ENCODE measurements around the gene MC2R. TPM values are rescaled to one million over a fixed set of nuclear protein-coding genes. Genes with fewer than 3 reads are reported as not detected.

Gene MC2R
- total and polyA plus RNA-seq, 2 of the 8 experiments (the other 6 are each of a cell fraction or from before 2014, with no cell fraction given): not detected

DNA sequence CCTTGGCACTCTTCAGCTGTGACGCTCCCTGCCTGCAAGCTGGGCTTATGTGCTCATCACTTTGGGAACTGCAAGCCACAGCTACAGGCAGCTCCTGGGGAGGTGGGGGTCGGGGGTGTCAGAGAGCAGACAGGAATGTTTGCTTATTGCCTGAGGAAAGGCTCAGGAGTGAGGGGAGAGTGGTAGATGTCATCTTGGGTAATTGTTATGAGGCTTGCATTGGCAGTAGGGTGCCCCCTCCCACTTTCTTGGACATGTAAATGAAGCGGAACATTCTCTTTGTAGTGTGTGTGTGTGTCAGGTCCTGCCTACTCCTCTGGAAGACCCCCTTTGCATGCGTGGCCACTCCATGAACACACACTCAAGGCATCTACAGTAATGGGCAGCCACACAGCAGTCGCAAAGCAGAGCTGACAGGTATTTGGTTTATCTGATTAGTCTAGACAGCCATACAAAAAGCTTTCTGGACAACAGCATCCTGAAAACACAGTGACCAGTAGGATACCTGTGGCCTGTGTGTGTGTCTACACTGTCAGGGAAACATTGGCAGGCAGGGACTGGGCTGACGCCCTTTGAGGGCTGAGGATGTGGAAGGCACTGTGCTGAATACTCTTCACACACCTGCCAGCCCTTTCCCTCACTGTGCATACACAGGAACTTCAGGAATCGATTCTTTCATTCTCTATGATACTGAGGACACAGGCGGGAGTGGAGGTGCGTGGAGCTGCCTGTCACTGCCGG is 17.1 kb upstream of the MC2R start:
- Histone ChIP-seq H3K23ac (ENCODE audit: insufficient read length) (no peak overlapping the region), H3K4me2 (ENCODE audit: insufficient read depth in 1 of 2, low read depth in 2 of 2, low read length in 2 of 2) (peak overlapping the region; percentile 37 to 52), H4K20me1 (replicated peaks in 1 of 2; ENCODE audit: control insufficient read depth in 1 of 2, insufficient read depth in 2 of 2, low read length in 2 of 2) (no peaks in the 10 kb centered on the region), H3K36me3 (ENCODE audit: control insufficient read depth in 2 of 4, insufficient read depth in 4 of 4, low read length in 3 of 4) (no peaks in the 10 kb centered on the region), H3K9ac (replicated peaks in 1 of 4; ENCODE audit: extremely low read depth in 1 of 4, low read depth in 3 of 4, low read length in 3 of 4) (no peak overlapping the region; a peak in 1 of 7 replicates), H3K79me1 (ENCODE audit: low read depth, low read length) (no peaks in the 10 kb centered on the region), H3K4me3 (ENCODE audit: extremely low read depth in 1 of 4, insufficient read depth in 2 of 4, low read depth in 3 of 4, low read length in 4 of 4) (no peak overlapping the region), H2AFZ (ENCODE audit: low read length) (no peak overlapping the region), H2BK120ac (replicated peaks; ENCODE audit: low read depth, low read length) (no peak overlapping the region), H3K23me2 (ENCODE audit: low read depth, low read length) (no peaks in the 10 kb centered on the region), H2BK12ac (ENCODE audit: low read depth, low read length) (no peak overlapping the region), H2BK20ac (ENCODE audit: low read length) (no peak overlapping the region), H4K91ac (replicated peaks; ENCODE audit: insufficient read length, low read length) (no peak overlapping the region), H3K14ac (ENCODE audit: insufficient read length) (no peak overlapping the region), H2BK15ac (ENCODE audit: low read length) (no peak overlapping the region), H3K56ac (replicated peaks; ENCODE audit: insufficient read length, low read depth, low read length) (no peak overlapping the region), H2BK5ac (ENCODE audit: low read depth, low read length) (no peak overlapping the region), H3K27ac (ENCODE audit: low read depth, low read length) (no peak overlapping the region), H3K9me3 (ENCODE audit: insufficient read depth in 2 of 2, low read depth in 1 of 2, low read length in 1 of 2) (peaks cover 8 to 11% of the 10 kb centered on the region in 2 experiments; a peak in 3 of 4 replicates), H3K27me3 (replicated peaks in 1 of 4; ENCODE audit: control insufficient read depth in 3 of 4, extremely low read depth in 1 of 4, insufficient read depth in 3 of 4, low read length in 3 of 4) (peaks cover 0 to 2% (median 0%) of the 10 kb centered on the region in 4 experiments; a peak in 1 of 7 replicates), H3K18ac (ENCODE audit: extremely low read depth, low read length) (no peak overlapping the region), H3K4me1 (replicated peaks in 1 of 4; ENCODE audit: control insufficient read depth in 3 of 4, insufficient read depth in 4 of 4, low read length in 3 of 4) (peaks cover 3 to 14% (median 9%) of the 10 kb centered on the region in 4 experiments), H2AK5ac (ENCODE audit: low read depth, low read length) (no peak overlapping the region), H3K4ac (replicated peaks; ENCODE audit: insufficient read length, low read depth, low read length) (no peak overlapping the region), H4K8ac (ENCODE audit: extremely low read depth, insufficient read depth, low read length) (no peak overlapping the region), H4K5ac (ENCODE audit: insufficient read length, low read depth, low read length) (no peak overlapping the region), H3K79me2 (ENCODE audit: control insufficient read depth in 1 of 2, insufficient read depth in 2 of 2, low read length in 2 of 2) (no peaks in the 10 kb centered on the region)
- TF ChIP-seq POLR2AphosphoS5 (IDR thresholded peaks at IDR 0.05; ENCODE audit: low read depth, low read length) (no peak), GTF2F1 (IDR thresholded peaks at IDR 0.05; ENCODE audit: borderline replicate concordance, low read depth, low read length) (no peak), RNF2 (IDR thresholded peaks at IDR 0.05; ENCODE audit: borderline replicate concordance, low read depth, low read length, missing control alignments, poor library complexity, severe bottlenecking) (no peak)
- DNase-seq (ENCODE audit: low read depth in 1 of 2, low spot score in 2 of 2): peak in 1 of 2 experiments; percentile 41
- ChIA-PET POLR2A (ENCODE audit: partially characterized antibody) (no interaction called here), CTCF (ENCODE audit: partially characterized antibody) (interaction anchor here (0.8 to 1.9 kb wide), 8 partner anchors 9 to 161 kb away, joined by 3 to 6 read pairs (median 3); no protein-coding TSS in a partner anchor)
- WGBS, 2 experiments (ENCODE audit: extremely low coverage in 1 of 2, insufficient coverage in 1 of 2, insufficient read length in 1 of 2, insufficient replicate concordance in 2 of 2, low coverage in 1 of 2, low lambda C conversion rate in 2 of 2, missing lambda C conversion rate in 1 of 2): 72% methylated on average over 10 of the region's 10 CpGs; no CpG with 5 or more reads in 1 of the 2 experiments
- FAIRE-seq: no peak
